Erythroblast (primary cell): ENCODE results near the gene CYP26A1.
"Not testable (repeated sequence)": the region's sequence is repeated elsewhere in the genome, so short reads cannot be mapped to it uniquely, and the experiment has no call there.

Source experiments
- DNase-seq, 2 experiments: peaks; one replicate each; lab custom pipeline; 2025; lab: John Stamatoyannopoulos, UW
- GATA1 ChIP-seq: IDR thresholded peaks from 2 replicates; pipeline ENCODE4 v1.6.1; 2011; ENCODE audit warnings: low read depth, mild to moderate bottlenecking, control low read depth, low read length, moderate library complexity
- POLR2A ChIP-seq: IDR thresholded peaks from 2 replicates; pipeline ENCODE4 v1.6.1; 2011; ENCODE audit warnings: mild to moderate bottlenecking, low read length

Gene CYP26A1

GRCh38 chr10:93080350-93081046, 6.8 kb downstream of the CYP26A1 start:
- TF ChIP-seq GATA1 (no peak), POLR2A (no peak)
- DNase-seq: peak; percentile 35 to 65

DNA sequence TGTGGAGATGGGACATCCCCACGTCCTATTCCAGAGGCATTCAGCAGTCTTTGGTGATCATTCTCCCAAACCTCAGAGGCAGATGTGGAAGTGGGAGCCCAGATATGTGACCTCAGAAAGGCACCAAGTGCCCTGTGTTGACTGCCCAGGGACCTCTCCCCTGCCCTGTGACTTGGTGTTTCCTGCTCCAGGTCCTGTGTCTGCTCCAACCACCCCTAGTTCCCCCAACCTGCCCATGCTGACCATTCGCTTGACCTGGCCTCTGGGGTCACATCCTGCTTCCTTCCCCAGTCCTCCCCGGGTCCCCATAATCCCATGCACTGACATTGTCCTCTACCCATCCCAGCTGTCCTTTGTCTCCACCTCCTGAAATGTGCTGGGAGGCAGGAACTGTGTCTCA, 7.6 kb downstream of the CYP26A1 start:
- no peak for DNase-seq
- no peak for TF ChIP-seq POLR2A
- no peak for TF ChIP-seq GATA1

GRCh38 chr10:93081834-93082233, 8.1 kb downstream of the CYP26A1 start:
- TF ChIP-seq POLR2A (no peak), GATA1 (no peak)
- no peak for DNase-seq

DNA sequence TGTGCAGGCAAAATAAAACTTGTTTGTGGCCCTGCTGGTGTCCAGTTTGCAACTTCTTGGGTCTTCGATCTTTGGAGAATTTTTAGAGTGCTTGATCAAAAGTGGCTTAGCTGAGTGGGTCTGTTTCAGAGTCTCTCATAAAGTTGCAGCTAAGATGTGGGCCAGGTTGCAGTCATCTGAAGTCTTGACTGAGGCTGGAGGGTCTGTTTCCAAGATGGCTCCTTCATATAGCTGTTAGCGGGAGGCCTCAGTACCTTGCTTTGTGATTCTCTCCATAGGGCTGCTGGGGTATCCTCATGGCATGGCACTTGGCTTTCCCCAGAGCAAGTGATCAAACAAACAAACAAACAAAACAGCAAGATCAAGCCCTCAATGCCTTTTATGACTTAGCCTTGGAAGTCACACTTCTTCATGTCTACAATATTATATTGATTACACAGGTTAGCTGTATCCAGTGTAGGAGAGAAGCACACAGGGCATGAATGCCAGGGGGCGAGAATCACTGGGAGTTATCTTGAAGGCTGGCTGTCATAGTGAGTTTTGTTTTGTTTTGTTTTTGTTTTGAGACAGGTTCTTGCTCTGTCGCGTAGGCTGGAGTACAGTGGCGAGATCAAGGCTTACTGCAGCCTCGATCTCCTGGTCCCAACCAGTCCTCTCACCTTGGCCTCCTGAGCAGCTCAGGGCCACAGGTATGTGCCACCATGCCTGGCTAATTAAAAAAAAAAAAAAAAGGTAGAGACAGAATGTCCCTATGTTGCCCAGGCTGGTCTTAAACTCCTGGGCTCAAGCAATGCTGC, 10.2 kb downstream of the CYP26A1 start:
- DNase-seq: no peak
- TF ChIP-seq GATA1: no peak
- TF ChIP-seq POLR2A: no peak

DNA sequence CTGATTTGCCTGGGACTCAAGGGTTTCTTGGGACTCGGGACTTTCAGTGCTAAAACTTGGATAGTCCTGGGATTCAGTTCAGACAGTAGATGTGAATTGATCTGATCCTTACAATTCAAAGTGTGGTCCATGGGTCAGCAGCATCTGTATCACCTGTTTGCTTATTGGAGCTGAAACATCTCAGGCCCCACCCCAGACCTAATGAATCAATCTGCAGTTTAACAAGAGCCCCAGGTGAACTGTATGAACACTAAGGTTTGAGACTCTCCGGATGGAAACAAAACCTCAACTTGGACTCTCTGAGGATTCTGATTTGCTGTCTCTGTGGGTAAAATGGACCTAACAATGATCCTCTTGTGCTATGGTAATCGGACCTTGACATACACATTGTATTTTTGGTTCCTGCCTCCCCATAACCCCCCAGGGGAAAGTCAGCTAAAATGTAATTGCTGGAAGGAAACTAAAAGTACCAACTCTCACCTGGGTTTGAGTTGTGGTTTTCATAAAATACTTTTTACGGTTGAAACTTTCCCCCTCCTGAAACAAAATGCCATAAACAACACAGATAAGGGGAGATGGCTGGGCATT, 11.7 kb downstream of the CYP26A1 start:
- no peak for DNase-seq
- no peak for TF ChIP-seq GATA1
- TF ChIP-seq POLR2A: no peak

- TF ChIP-seq POLR2A (no peak), GATA1 (no peak)
- DNase-seq: no peak
Measured at GRCh38 chr10:93086289-93086688, 12.6 kb downstream of the CYP26A1 start.

GRCh38 chr10:93087846-93088245, 14.2 kb downstream of the CYP26A1 start:
- no peak for TF ChIP-seq POLR2A
- TF ChIP-seq GATA1: no peak
- no peak for DNase-seq

GRCh38 chr10:93088466-93088865, 14.8 kb downstream of the CYP26A1 start:
- DNase-seq: no peak
- TF ChIP-seq GATA1 (no peak), POLR2A (no peak)

GRCh38 chr10:93090619-93091018, 16.9 kb downstream of the CYP26A1 start:
- no peak for TF ChIP-seq POLR2A
- no peak for TF ChIP-seq GATA1
- DNase-seq: no peak

DNA sequence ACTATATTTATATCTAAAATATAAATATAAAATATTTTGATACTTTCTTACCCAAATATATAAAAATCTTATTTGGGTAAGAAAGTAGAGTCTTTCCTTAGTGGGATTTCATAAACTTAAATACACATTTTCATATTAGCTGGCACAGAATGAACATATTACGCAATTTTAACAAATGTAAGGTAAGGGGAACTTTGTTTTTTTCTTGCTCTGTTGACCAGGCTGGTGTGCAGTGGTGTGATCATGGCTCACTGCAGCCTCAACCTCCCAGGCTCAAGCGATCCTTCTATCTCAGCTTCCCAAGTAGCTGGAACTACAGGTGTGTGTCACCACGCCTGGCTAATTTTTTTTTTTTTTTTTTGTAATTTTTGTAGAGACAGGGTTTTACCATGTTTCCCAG, 18.3 kb downstream of the CYP26A1 start:
- TF ChIP-seq POLR2A (no peak), GATA1 (no peak)
- DNase-seq: no peak

DNA sequence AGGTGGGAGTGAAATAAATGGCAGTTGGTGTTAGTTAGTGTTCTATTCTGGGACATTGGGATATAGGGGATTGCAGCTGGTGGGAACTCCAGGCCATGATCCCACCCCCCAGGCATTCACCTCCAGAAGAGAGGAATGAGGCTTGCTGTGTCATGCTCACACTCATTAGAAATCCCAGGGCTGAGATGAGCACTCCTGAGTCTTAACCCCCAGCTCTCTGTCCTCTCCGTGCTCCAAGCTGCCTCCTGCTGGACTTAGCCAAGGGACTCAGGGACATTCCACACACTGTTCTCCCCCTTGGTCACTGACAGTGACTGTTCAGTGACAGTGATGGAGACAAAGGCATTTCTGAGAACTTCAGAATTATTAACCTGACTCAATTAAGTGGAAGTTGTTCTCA, 21.5 kb downstream of the CYP26A1 start:
- DNase-seq: no peak
- TF ChIP-seq GATA1: no peak

- no peak for DNase-seq
- no peak for TF ChIP-seq GATA1
- no peak for TF ChIP-seq POLR2A
Measured at GRCh38 chr10:93096901-93097300, 23.2 kb downstream of the CYP26A1 start.

GRCh38 chr10:93097386-93097785, 23.7 kb downstream of the CYP26A1 start:
- no peak for DNase-seq
- no peak for TF ChIP-seq POLR2A
- no peak for TF ChIP-seq GATA1

DNA sequence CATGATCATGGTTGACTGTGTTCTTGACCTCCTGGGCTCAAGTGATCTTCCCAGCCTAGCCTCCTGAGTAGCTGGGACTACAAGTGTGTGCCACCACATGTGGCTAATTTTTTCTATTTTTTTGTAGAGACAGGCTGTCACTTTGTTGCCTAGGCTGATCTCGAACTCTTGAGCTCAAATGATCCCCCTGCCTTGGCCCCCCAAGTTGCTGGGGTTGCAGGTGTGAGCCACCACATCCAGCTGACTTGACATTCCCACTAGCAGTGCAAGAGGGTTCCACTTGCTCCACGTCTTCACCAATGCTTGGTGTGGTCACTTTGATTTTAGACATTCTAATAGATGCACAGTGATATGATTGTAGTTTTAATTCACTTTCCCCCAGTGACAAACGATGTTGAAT, 25.1 kb downstream of the CYP26A1 start:
- TF ChIP-seq GATA1: no peak
- TF ChIP-seq POLR2A: no peak
- DNase-seq: no peak

GRCh38 chr10:93099670-93100069, 26.0 kb downstream of the CYP26A1 start:
- TF ChIP-seq POLR2A (no peak), GATA1 (no peak)
- no peak for DNase-seq

- DNase-seq: not testable (repeated sequence)
Measured at GRCh38 chr10:93101148-93101547, 27.5 kb downstream of the CYP26A1 start.
